Measurements from ENCODE around the gene IL6R. TPM values are rescaled to one million over a fixed set of nuclear protein-coding genes. Genes with fewer than 3 reads are reported as not detected.
A peak's percentile ranks its signal among the peaks of the same experiment; 100 is the strongest.

The IL6R gene
- polyA plus RNA-seq, 3 donors from 2014 or later = 0.50 to 4.2 (median 2.6) TPM

DNA sequence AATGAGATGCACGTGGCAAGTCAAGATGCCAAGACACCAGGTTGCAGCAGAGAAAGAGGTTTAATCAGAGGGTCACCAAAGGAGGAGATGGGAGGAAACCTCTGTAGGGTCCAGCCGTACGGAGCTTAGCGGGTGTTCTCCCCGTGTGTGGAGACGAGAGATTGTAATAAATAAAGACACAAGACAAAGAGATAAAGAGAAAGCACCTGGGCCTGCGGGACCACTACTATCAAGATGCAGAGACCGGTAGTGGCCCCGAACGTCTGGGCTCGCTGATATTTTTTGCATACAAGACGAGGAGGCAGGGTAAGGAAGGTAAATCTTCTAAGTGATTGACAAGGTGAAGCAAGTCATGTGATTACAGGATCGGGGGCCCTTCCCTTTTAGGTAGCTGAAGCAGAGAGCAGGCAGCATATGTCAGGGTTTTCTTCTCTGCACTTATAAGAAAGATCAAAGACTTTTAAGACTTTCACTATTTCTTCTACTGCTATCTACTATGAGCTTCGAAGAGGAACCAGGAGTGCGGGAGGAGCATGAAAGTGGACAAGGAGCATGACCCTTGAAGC is 55.6 kb downstream of the IL6R start:
- Mint-ChIP-seq H3K27me3 (ENCODE audit: low read depth in 3 of 3) (peaks cover 0 to 5% (median 0%) of the 10 kb centered on the region in 3 donors), H3K4me3 (no peak overlapping the region), H3K9me3 (peaks cover 0 to 1% (median 0%) of the 10 kb centered on the region in 6 donors), H3K36me3 (no peaks in the 10 kb centered on the region), H3K4me1 (peaks cover 11 to 22% of the 10 kb centered on the region in 2 donors), H3K27ac (no peak overlapping the region)
- no peak for DNase-seq

DNA sequence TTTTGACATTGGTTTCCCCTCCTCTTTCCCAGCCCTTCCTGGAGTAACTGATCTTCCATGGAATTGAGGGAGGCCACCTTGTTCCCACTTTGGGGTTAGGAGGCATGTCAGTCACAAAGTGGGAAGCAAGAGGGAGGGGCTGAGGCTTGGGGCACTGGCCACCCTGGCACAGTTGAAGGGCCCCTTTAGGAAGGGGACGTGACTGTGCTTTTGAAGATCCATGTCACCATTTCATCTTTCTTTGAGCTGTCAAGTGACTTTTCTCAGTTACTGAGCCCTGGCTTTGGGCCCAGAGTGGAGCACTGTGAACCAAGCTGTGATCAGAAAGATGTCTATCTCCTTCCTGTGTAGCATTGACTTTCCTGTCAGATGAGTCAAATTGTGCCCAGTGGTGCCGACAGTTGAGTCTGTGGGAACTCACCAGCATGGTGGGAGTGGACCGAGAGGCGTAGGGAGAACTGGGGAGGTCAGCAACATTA is 58.4 kb downstream of the IL6R start:
- H3K4me3 Mint-ChIP-seq = peak overlapping the region in 4 of 5 donors; percentile 44 to 83 (median 54)

DNA sequence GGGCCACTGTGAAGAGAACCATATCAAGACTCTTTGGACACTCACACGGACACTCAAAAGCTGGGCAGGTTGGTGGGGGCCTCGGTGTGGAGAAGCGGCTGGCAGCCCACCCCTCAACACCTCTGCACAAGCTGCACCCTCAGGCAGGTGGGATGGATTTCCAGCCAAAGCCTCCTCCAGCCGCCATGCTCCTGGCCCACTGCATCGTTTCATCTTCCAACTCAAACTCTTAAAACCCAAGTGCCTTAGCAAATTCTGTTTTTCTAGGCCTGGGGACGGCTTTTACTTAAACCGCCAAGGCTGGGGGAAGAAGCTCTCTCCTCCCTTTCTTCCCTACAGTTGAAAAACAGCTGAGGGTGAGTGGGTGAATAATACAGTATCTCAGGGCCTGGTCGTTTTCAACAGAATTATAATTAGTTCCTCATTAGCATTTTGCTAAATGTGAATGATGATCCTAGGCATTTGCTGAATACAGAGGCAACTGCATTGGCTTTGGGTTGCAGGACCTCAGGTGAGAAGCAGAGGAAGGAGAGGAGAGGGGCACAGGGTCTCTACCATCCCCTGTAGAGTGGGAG is 60.6 kb downstream of the IL6R start:
- H3K27me3 Mint-ChIP-seq (ENCODE audit: low read depth in 3 of 3) = peaks cover 1 to 3% (median 2%) of the 10 kb centered on the region in 3 donors
- peak overlapping the region in 3 of 6 donors; percentile 21 to 93 (median 40) for H3K27ac Mint-ChIP-seq
- peak overlapping the region in 2 of 5 donors; percentile 4 to 19 for H3K4me3 Mint-ChIP-seq
- H3K4me1 Mint-ChIP-seq = peaks cover 13 to 38% of the 10 kb centered on the region in 2 donors
- no peaks in the 10 kb centered on the region for H3K36me3 Mint-ChIP-seq
- DNase-seq = no peak
- H3K9me3 Mint-ChIP-seq = no peaks in the 10 kb centered on the region

More for the DNA sequence above, 58.4 kb downstream of the IL6R start:
- peaks cover 0 to 3% (median 1%) of the 10 kb centered on the region in 3 donors for H3K27me3 Mint-ChIP-seq (ENCODE audit: low read depth in 3 of 3)
- H3K4me1 Mint-ChIP-seq = peaks cover 13 to 38% of the 10 kb centered on the region in 2 donors
- no peaks in the 10 kb centered on the region for H3K9me3 Mint-ChIP-seq
- peak overlapping the region in 3 of 6 donors; percentile 72 to 89 (median 74) for H3K27ac Mint-ChIP-seq
- DNase-seq = peak in 2 of 3 donors; percentile 15 to 46
- H3K36me3 Mint-ChIP-seq = no peaks in the 10 kb centered on the region

DNA sequence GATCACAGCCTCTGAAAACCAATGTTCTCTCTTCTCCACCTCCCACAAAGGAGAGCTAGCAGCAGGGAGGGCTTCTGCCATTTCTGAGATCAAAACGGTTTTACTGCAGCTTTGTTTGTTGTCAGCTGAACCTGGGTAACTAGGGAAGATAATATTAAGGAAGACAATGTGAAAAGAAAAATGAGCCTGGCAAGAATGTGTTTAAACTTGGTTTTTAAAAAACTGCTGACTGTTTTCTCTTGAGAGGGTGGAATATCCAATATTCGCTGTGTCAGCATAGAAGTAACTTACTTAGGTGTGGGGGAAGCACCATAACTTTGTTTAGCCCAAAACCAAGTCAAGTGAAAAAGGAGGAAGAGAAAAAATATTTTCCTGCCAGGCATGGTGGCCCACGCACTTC is 61.1 kb downstream of the IL6R start:
- H3K27ac Mint-ChIP-seq = peak overlapping the region in 3 of 6 donors; percentile 21 to 93 (median 40)
- H3K4me1 Mint-ChIP-seq = peaks cover 13 to 38% of the 10 kb centered on the region in 2 donors
- no peaks in the 10 kb centered on the region for H3K9me3 Mint-ChIP-seq
- H3K36me3 Mint-ChIP-seq = no peaks in the 10 kb centered on the region
- DNase-seq = no peak
- peaks cover 1 to 3% (median 2%) of the 10 kb centered on the region in 3 donors for H3K27me3 Mint-ChIP-seq (ENCODE audit: low read depth in 3 of 3)
- peak overlapping the region in 2 of 5 donors; percentile 4 to 19 for H3K4me3 Mint-ChIP-seq

DNA sequence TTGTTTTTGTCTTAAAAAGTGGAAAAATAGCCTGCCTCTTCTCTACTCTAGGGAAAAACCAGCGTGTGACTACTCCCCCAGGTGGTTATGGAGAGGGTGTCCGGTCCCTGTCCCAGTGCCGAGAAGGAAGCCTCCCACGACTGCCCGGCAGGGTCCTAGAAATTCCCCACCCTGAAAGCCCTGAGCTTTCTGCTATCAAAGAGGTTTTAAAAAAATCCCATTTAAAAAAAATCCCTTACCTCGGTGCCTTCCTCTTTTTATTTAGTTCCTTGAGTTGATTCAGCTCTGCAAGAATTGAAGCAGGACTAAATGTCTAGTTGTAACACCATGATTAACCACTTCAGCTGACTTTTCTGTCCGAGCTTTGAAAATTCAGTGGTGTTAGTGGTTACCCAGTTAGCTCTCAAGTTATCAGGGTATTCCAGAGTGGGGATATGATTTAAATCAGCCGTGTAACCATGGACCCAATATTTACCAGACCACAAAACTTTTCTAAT is 61.8 kb downstream of the IL6R start:
- Mint-ChIP-seq H3K4me3 (peak overlapping the region in 1 of 5 donors; percentile 29), H3K9me3 (no peaks in the 10 kb centered on the region), H3K4me1 (peaks cover 13 to 38% of the 10 kb centered on the region in 2 donors), H3K27ac (peak overlapping the region in 2 of 6 donors; percentile 46 to 84), H3K36me3 (no peaks in the 10 kb centered on the region), H3K27me3 (ENCODE audit: low read depth in 3 of 3) (peaks cover 1 to 3% (median 2%) of the 10 kb centered on the region in 3 donors)
- DNase-seq = no peak

DNA sequence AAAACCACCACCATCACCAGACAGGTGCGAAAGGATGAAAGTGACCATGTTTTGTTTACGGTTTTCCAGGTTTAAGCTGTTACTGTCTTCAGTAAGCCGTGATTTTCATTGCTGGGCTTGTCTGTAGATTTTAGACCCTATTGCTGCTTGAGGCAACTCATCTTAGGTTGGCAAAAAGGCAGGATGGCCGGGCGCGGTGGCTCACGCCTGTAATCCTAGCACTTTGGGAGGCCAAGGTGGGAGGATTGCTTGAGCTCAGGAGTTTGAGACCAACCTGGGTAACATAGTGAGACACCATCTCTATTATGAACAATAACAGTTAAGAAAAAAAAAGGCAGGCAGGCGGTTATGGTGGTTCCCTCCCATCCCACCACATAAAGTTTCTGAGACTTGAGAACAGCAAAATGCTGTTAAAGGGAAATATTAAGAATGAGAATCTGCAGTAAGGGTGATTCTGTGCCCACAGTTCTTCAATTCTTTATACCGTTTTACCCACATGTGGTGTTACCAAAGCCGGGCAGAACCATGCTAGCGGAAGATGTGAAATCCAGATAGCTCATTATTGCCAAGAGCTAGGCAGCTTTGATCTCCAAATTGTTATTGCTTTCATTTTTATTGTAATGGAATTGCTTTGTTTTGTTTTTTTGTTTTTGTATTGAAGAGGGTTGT is 62.4 kb downstream of the IL6R start:
- DNase-seq = peak in 1 of 3 donors; percentile 22
- peak overlapping the region in 1 of 5 donors; percentile 43 for H3K4me3 Mint-ChIP-seq
- H3K36me3 Mint-ChIP-seq = no peaks in the 10 kb centered on the region
- H3K27me3 Mint-ChIP-seq (ENCODE audit: low read depth in 3 of 3) = peaks cover 1 to 3% (median 2%) of the 10 kb centered on the region in 3 donors
- no peaks in the 10 kb centered on the region for H3K9me3 Mint-ChIP-seq
- H3K27ac Mint-ChIP-seq = peak overlapping the region in 2 of 6 donors; percentile 57 to 84
- peaks cover 13 to 38% of the 10 kb centered on the region in 2 donors for H3K4me1 Mint-ChIP-seq

DNA sequence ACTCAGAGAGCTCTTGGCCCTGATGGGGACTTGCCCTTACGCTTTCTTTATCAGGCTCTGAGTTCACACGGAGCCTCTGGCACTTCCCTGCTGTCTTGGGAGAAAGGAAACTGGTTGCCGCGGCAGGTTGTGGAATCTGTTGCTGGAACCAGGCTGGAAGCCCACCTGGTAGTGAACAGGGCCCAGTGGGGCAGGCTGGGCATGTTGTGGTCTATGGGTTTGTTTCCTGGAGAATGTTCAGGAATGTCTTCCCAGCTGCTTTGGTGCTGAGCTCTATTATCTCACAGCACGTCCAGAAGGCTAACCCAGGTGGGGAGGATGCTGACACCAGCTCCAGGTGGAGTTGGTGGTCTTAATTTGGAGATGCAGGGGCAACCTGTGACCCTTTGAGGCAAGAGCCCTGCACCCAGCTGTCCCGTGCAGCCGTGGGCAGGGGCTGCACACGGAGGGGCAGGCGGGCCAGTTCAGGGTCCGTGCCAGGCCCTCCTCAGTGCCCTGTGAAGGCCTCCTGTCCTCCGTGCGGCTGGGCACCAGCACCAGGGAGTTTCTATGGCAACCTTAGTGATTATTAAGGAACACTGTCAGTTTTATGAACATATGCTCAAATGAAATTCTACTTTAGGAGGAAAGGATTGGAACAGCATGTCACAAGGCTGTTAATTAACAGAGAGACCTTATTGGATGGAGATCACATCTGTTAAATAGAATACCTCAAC is 63.5 kb downstream of the IL6R start:
- DNase-seq = no peak
- peaks cover 7 to 30% of the 10 kb centered on the region in 2 donors for H3K4me1 Mint-ChIP-seq
- no peak overlapping the region for H3K27ac Mint-ChIP-seq

DNA sequence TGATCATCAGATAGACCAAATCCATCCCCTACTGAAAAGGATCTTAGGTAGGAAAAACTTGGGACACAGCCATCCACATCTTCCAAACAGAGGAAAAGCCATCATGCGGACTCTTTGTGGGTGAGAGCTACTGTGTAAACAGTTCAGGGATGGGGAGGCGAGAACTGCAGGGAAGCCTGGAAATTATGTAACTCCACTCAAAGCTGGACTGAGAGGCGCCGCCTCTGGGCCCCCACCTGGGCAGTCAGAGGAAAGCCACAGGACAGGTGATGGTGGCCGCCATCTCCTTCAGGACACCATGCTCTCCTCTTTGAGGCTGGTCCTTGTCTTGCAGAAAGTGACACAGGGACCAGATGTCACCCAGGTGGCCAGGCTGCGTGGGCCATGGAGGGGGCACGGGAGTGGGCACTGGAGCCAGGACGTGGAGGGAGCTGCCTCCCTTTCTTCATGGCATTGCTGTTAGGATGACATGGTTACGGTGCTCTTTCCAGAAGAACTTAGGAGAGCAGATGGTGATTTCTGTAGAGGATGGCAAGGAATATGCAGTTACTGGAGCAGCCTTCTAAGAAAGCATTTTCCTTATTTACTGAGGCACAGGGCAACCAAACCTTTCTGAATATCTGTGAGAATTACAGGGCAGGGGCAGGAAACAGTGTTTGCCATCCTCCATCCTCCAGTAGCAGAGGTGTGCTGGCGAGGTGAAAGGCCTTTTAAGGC is 64.9 kb downstream of the IL6R start:
- Mint-ChIP-seq H3K9me3 (no peaks in the 10 kb centered on the region), H3K4me3 (no peak overlapping the region), H3K27ac (no peak overlapping the region), H3K27me3 (ENCODE audit: low read depth in 3 of 3) (peaks cover 1 to 3% (median 1%) of the 10 kb centered on the region in 3 donors), H3K4me1 (peaks cover 4 to 20% of the 10 kb centered on the region in 2 donors), H3K36me3 (no peaks in the 10 kb centered on the region)
- no peak for DNase-seq

More for the DNA sequence above, 63.5 kb downstream of the IL6R start:
- Mint-ChIP-seq H3K36me3 (no peaks in the 10 kb centered on the region), H3K27me3 (ENCODE audit: low read depth in 3 of 3) (peaks cover 1 to 3% (median 3%) of the 10 kb centered on the region in 3 donors), H3K9me3 (no peaks in the 10 kb centered on the region), H3K4me3 (no peak overlapping the region)

DNA sequence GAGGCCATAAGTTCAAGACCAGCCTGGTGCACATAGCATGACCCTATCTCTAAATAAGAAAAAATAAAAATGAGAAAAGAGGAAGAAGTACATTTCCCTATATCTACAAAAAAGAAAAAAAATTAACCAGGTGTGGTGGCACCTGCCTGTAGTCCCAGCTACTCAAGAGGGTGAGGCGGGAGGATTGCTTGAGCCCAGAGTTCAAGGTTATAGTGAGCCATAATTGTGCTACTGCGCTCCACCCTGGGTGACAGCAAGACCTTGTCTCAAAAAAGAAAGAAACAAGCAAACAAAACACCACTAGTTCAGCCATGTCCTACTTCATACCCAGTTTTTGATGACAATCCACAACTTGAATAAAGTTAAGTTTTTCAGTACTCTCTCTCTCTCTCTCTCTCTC is 66.2 kb downstream of the IL6R start:
- H3K27ac Mint-ChIP-seq = peak overlapping the region in 1 of 6 donors; percentile 40
- H3K4me1 Mint-ChIP-seq = peaks cover 2 to 12% of the 10 kb centered on the region in 2 donors
- H3K9me3 Mint-ChIP-seq = no peaks in the 10 kb centered on the region
- no peaks in the 10 kb centered on the region for H3K36me3 Mint-ChIP-seq
- no peak for DNase-seq
- H3K27me3 Mint-ChIP-seq (ENCODE audit: low read depth in 3 of 3) = peaks cover 0 to 3% (median 0%) of the 10 kb centered on the region in 3 donors
- no peak overlapping the region for H3K4me3 Mint-ChIP-seq

DNA sequence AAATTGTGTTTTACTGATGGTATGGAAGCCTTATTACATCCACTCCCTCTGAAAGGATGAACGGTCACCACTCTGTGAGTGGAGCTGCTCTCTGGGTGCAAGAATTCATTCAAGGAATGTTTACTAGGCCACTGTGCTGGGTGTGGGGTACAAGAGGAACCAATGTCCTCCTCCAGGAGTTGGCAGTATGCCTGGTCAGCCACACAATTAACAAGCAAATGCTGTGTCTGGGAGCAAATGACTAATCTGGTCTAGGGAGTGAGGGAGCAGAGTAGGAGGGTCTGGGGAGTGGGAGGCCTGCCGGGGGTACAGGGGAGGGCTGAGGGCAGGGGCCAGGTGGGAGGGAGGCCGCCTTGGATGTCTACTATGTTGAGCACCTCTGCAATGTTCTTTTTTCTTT is 69.7 kb downstream of the IL6R start:
- H3K9me3 Mint-ChIP-seq = no peaks in the 10 kb centered on the region
- H3K4me1 Mint-ChIP-seq = no peaks in the 10 kb centered on the region
- H3K36me3 Mint-ChIP-seq = no peaks in the 10 kb centered on the region
- peaks cover 0 to 4% (median 2%) of the 10 kb centered on the region in 3 donors for H3K27me3 Mint-ChIP-seq (ENCODE audit: low read depth in 3 of 3)
- no peak for DNase-seq
- H3K27ac Mint-ChIP-seq = no peak overlapping the region
- H3K4me3 Mint-ChIP-seq = no peak overlapping the region

DNA sequence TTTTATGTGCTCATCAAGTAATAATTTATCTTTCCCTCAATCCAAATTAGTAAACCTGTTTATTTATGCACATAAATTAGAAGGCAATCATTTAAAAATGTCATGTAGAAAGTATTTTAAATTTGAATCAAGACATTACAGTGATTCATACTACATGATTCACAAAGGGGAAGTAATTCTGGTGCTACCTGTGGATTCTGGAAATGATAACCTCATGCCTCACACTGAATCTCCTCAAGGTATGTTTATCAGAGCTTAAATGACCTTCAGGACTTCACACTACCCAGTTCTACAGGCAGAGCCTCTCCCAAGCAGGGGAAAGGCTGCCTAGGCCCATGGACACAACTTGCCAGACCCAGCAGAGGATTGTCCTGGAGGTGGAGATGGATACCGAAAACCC is 71.6 kb downstream of the IL6R start:
- Mint-ChIP-seq H3K27me3 (ENCODE audit: low read depth in 3 of 3) (peaks cover 0 to 4% (median 4%) of the 10 kb centered on the region in 3 donors), H3K4me3 (no peak overlapping the region), H3K9me3 (no peaks in the 10 kb centered on the region), H3K36me3 (no peaks in the 10 kb centered on the region), H3K27ac (no peak overlapping the region), H3K4me1 (no peaks in the 10 kb centered on the region)
- no peak for DNase-seq

DNA sequence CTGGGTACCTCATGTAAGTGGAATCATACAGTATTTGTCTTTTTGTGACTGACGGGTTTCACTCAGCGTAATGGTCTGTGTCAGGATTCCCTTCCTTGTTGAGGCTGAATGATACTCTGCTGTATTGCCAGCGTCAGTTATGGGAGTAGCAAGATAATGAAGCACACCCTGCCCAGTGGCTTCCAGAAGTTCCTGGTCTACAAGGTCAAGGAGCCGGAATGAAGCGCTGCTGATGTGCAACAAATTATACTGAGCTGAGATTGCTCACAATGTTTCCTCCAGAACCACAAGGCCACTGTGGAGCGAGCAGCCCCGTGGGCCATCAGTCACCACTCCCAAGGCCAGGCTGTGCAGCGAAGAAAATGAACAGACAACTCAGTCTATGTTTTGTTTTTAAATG is 72.9 kb downstream of the IL6R start:
- H3K27me3 Mint-ChIP-seq (ENCODE audit: low read depth in 3 of 3) = peaks cover 0 to 4% (median 4%) of the 10 kb centered on the region in 3 donors
- no peaks in the 10 kb centered on the region for H3K36me3 Mint-ChIP-seq
- no peak overlapping the region for H3K4me3 Mint-ChIP-seq
- DNase-seq = no peak
- H3K4me1 Mint-ChIP-seq = no peaks in the 10 kb centered on the region
- H3K9me3 Mint-ChIP-seq = no peaks in the 10 kb centered on the region
- no peak overlapping the region for H3K27ac Mint-ChIP-seq

DNA sequence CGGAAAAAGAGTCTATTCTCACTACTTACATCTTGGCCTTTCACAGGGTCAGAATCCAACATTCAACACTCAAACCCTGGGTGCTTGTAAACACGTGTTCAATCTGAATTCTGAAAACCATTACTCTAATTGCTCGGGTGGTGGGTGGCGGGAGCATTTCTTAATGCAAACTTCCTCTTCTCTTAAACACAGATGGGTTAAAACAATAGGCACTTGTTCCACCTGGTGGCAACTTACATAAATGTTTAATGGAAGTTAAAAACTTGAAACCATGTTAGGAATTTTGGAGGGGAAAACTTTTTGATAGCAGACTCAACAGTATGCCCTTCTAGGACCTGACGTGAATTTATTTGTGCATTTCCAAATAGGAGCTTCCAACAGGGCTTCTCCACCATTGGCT is 73.5 kb downstream of the IL6R start:
- Mint-ChIP-seq H3K27ac (no peak overlapping the region), H3K4me3 (no peak overlapping the region), H3K27me3 (ENCODE audit: low read depth in 3 of 3) (peaks cover 0 to 4% (median 3%) of the 10 kb centered on the region in 3 donors), H3K4me1 (no peaks in the 10 kb centered on the region), H3K9me3 (no peaks in the 10 kb centered on the region), H3K36me3 (no peaks in the 10 kb centered on the region)
- no peak for DNase-seq
